Fibroblast of lung (primary cell): ENCODE data around the gene CLCA4.

Source experiments
- EZH2 ChIP-seq: IDR thresholded peaks from 2 replicates; pipeline ENCODE4 v1.5.1; 2012; ENCODE audit warnings: low read length, control low read depth, mild to moderate bottlenecking; ENCODE audit errors: missing control alignments
- TF ChIP-seq, protein P1 (sequence below), 2 donors: IDR thresholded peaks in 1 of 2; conservative IDR thresholded peaks in 1 of 2; 1 replicate in 1 of 2; 2 replicates in 1 of 2; pipeline ENCODE4 v1.5.1; 2011 to 2012; ENCODE audit warnings: low read length in 2 of 2, control low read depth in 1 of 2, inconsistent platforms in 1 of 2, low read depth in 1 of 2, mild to moderate bottlenecking in 1 of 2

DNA sequence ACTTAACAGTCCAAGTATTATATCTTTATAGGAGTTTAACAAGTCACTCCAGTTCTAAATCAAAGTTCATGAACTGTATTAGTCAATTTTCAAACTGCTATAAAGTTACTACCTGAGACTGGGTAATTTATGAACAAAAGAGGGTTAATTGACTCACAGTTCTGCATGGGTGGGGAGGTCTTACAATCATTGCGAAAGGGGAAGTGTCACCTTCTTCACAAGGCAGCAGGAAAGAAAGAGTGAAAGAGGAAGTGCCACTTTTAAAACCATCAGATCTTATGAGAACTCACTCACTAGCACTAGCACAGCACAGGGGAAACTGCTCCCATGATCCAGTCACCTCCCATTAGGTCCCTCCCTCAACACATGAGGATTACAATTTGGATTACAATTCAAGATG lies 70.0 kb downstream of the CLCA4 start:
- TF ChIP-seq, protein P1, sequence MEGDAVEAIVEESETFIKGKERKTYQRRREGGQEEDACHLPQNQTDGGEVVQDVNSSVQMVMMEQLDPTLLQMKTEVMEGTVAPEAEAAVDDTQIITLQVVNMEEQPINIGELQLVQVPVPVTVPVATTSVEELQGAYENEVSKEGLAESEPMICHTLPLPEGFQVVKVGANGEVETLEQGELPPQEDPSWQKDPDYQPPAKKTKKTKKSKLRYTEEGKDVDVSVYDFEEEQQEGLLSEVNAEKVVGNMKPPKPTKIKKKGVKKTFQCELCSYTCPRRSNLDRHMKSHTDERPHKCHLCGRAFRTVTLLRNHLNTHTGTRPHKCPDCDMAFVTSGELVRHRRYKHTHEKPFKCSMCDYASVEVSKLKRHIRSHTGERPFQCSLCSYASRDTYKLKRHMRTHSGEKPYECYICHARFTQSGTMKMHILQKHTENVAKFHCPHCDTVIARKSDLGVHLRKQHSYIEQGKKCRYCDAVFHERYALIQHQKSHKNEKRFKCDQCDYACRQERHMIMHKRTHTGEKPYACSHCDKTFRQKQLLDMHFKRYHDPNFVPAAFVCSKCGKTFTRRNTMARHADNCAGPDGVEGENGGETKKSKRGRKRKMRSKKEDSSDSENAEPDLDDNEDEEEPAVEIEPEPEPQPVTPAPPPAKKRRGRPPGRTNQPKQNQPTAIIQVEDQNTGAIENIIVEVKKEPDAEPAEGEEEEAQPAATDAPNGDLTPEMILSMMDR (conservative IDR thresholded peaks at IDR 0.05 in 1 of 2, IDR thresholded peaks at IDR 0.05 in 1 of 2; ENCODE audit: low read depth in 1 of 2, low read length in 2 of 2) = no peak
- no peak for TF ChIP-seq EZH2
